HG02852 (cell line): ENCODE data around the gene EFCAB9.
"Not testable (repeated sequence)": the region's sequence is repeated elsewhere in the genome, so short reads cannot be mapped to it uniquely, and the experiment has no call there.

ENCODE experiments used
- ATAC-seq: cut with Tn5 transposase; IDR thresholded peaks from one replicate; pipeline ENCODE4 v1.9.1; 2021; ENCODE audit warnings: mild to moderate bottlenecking, moderate library complexity; ENCODE audit not compliant: unreplicated experiment

Gene EFCAB9

GRCh38 chr5:172193872-172194271, at the start of gene EFCAB9:
TSS of gene EFCAB9 (plus strand) at chr5:172194172. CDS start at chr5:172194173, 1 bp downstream.
- ATAC-seq: no peak

- peak; percentile 84 for ATAC-seq
Observed at GRCh38 chr5:172144291-172144815, 49.6 kb upstream of the EFCAB9 start.

- no peak for ATAC-seq
Observed at GRCh38 chr5:172144931-172145869, 48.8 kb upstream of the EFCAB9 start.

GRCh38 chr5:172145870-172146747, 47.9 kb upstream of the EFCAB9 start:
- no peak for ATAC-seq

GRCh38 chr5:172146748-172147092, 47.3 kb upstream of the EFCAB9 start:
- no peak for ATAC-seq

GRCh38 chr5:172147857-172148256, 46.1 kb upstream of the EFCAB9 start:
- ATAC-seq: no peak

- no peak for ATAC-seq
Observed at GRCh38 chr5:172148381-172148780, 45.6 kb upstream of the EFCAB9 start.

GRCh38 chr5:172149073-172149472, 44.9 kb upstream of the EFCAB9 start:
- no peak for ATAC-seq

- ATAC-seq: not testable (repeated sequence)
Observed at GRCh38 chr5:172149481-172149880, 44.5 kb upstream of the EFCAB9 start.

GRCh38 chr5:172150514-172151425, 43.2 kb upstream of the EFCAB9 start:
- ATAC-seq: peak; percentile 71

GRCh38 chr5:172151661-172152210, 42.2 kb upstream of the EFCAB9 start:
- ATAC-seq: no peak

- no peak for ATAC-seq
Observed at GRCh38 chr5:172153695-172154094, 40.3 kb upstream of the EFCAB9 start.

GRCh38 chr5:172155101-172155500, 38.9 kb upstream of the EFCAB9 start:
- not testable (repeated sequence) for ATAC-seq

- no peak for ATAC-seq
Observed at GRCh38 chr5:172156541-172156994, 37.4 kb upstream of the EFCAB9 start.

- ATAC-seq: no peak
Observed at GRCh38 chr5:172159016-172159415, 35.0 kb upstream of the EFCAB9 start.

GRCh38 chr5:172160506-172160905, 33.5 kb upstream of the EFCAB9 start:
- no peak for ATAC-seq

- ATAC-seq: no peak
Observed at GRCh38 chr5:172162323-172162986, 31.5 kb upstream of the EFCAB9 start.

GRCh38 chr5:172162987-172163343, 31.0 kb upstream of the EFCAB9 start:
- no peak for ATAC-seq

GRCh38 chr5:172163346-172163745, 30.6 kb upstream of the EFCAB9 start:
- ATAC-seq: no peak
